ENCODE results near the gene ERN1.
A peak's percentile ranks its signal among the peaks of the same experiment; 100 is the strongest.
"Not testable (repeated sequence)": the region's sequence is repeated elsewhere in the genome, so short reads cannot be mapped to it uniquely, and the experiment has no call there.

The ERN1 gene

DNA sequence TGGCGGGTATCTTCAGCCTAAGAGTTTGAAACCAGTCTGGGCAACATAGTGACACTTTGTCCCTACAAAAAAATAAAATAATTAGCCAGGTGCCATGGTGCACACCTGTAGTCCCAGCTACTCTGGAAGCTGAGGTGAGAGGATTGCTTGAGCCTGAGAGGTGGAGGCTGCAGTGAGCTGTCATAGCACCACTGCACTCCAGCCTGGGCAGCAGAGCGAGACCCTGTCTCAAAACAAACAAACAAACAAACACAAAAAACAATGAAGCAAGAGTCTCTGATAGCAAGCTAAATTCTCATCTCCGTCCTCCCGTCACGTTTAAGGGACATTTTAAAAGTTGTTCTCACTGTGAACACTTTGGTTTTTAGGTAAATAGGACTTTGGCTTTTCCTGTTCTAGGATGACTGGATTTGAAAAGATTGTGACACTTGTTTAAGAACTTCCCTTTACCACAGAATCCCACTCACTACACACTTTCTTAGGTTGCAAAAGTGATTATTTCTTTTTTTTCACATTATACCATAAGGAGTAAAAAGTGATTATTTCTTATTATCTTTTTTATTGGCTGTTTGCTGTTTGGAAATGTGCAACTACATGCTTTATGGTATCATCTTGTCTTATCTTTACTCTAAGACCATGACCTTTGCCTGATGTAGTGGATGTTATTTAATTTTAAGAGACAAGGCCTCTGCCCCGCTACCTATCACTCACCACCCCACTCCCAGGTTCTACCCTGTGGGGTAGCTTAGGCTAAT, 4.4 kb upstream of the ERN1 start:
- DNase-seq: no peak

DNA sequence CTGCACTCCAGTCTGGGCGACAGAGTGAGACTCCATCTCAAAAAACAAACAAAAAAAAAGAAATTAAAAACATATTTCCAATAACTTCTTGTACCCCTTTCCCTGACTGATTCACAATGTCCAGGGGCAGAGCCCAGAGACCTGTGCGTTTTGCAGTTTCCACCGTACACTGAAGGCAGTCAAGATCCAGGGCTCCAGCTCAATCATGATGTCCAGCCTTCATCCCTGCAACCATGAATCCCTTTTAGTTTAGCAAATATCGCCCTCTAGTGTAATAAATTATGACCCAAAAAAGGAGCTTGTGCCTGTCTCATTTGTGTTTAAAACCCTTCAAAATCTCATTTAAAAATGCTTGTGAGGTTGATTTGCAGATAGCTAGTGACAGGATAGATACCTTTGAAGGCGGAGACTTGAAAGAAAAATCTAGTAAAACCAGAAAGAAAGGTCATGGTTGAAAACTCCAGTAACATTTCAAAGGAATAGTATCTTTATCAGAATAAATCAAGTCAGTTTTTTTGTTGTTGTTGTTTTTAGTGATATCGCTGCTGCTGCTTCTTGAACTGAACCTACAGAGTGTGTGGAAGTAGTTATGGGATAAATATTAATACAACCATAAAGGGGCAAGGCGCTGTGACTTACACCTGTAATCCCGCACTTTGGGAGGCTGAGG, 3.7 kb upstream of the ERN1 start:
- peak in 1 of 2 experiments; percentile 21 for DNase-seq

DNA sequence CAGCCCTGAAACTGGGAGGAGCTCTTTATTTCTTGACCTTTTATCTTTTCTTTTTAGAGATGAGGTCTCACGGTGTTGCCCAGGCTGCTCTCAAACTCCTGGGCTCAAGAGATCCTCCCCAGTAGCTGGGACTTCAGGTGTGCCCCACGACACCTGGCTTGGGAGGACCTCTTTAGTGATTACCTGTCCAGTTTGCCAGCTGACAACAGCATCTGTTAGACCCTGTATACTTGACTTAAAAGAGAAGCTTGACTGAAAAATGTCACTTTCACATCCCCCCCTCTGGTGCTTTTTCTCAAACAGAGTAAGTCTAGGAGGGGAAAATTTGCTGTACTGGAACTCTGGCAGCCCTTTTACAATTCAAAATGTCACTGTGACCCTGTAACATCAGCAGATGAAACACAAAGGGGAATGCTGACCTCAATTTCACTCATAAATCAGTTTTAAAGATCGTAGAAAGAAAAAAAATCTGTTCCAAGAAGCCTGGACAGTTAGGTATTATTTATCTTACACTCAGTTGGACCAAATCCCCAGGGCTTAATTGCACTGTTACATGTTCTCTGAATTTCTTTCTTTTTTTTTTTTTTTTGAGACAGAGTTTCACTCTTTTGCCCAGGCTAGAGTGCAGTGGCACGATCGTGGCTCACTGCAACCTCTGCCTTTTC, 1.8 kb upstream of the ERN1 start:
- no peak for DNase-seq

- no peak for DNase-seq
Observed at GRCh38 chr17:64130559-64131001, 636 bp upstream of the ERN1 start.

GRCh38 chr17:64129515-64129764, 504 bp downstream of the ERN1 start:
- DNase-seq: no peak

DNA sequence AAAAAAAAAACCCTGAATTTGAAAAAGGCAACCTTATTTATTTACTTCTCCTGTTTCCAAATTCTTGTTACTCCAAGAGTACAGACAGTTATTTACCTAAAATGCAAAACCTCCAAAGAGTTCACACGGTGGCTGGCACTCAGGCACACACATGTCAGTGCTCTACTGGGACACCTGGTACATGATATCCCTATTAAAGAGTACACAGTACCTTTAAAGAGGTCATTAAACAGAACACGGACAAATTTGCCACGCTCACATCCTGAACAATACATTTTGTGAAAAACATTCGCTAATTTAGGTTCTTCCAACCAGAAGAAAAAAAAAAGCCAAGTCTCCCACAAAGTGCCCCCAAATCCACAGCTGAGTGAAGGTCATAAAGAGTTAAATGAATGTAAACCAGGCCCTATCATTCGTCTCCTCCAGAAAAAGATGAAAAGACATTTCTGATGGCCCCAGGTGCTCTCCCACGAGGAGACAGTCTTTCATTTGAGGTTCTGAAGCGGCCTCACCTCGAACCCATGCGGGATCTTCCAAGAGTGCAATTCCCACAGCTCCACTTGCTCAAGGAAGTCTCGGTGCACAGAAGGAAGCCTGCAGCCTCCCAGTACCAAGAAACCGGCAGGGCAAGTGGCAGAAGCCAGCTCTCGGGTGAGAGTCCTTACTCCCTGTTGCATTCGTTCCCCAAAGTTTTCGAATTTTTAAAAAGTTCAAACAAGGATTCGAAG, 993 bp downstream of the ERN1 start:
- no peak for DNase-seq

GRCh38 chr17:64126918-64127317, 3.0 kb downstream of the ERN1 start:
- no peak for DNase-seq

- DNase-seq: no peak
Observed at GRCh38 chr17:64125937-64126336, 4.0 kb downstream of the ERN1 start.

GRCh38 chr17:64124609-64125008, 5.3 kb downstream of the ERN1 start:
- no peak for DNase-seq

DNA sequence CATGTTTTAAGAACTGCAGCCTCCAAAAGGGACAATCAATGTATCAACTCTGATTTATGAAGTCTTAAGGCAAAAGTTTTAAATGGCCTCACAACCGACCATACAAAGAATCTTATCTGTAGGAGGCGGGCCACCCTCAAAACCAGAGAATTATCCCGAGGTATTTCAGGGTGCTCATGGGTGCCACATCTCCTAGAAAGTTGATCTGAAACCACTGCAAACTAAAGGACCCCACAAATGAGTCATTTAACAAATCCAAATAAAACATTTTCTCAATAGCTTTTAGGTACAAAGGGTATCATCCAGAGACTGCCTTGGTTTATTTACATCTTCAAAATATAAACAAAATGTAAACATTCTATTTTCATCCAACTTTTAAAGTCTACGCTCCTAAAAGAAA, 6.8 kb downstream of the ERN1 start:
- no peak for DNase-seq

DNA sequence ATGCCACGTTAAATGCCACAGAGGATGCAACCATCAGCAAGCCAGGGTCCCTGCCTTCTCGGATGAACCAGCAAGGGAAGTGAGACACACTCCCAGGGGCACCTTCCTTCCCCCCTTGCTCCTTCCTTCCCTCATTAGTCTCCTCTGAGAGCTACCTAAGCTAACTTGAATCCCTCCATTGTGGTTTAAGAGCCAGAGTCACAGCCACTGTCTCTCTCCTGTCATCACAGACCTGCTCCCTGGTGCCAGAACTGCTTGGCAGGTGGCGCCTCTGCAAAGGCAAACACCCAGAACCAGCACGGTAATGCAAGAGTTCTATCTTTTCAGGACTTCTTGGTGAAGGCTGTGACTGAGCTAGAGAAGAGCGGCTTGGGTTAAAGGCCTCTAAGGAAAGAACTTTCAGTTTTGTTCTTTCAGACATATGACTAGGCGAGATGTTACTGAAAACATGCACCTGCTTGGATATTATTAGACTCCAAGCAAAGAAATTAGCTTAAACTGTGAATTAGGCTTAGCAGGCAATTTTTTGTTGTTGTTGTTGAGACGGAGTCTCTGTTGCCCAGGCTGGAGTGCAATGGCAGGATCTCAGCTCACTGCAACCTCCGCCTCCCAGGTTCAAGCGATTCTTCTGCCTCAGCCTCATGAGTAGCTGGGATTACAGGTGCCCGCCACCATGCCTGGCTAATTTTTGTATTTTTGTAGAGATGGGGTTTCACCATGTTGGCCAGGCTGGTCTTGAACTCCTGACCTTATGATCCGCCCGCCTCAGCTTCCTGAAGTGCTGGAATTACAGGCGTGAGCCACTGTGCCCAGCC, 8.8 kb downstream of the ERN1 start:
- DNase-seq: not testable (repeated sequence)

GRCh38 chr17:64120159-64120810, 9.7 kb downstream of the ERN1 start:
- DNase-seq: no peak

GRCh38 chr17:64117981-64118979, 11.7 kb downstream of the ERN1 start:
- DNase-seq: no peak

GRCh38 chr17:64115822-64116534, 14.0 kb downstream of the ERN1 start:
- no peak for DNase-seq

GRCh38 chr17:64115043-64115698, 14.8 kb downstream of the ERN1 start:
- no peak for DNase-seq

- no peak for DNase-seq
Observed at GRCh38 chr17:64113006-64113405, 16.9 kb downstream of the ERN1 start.

DNA sequence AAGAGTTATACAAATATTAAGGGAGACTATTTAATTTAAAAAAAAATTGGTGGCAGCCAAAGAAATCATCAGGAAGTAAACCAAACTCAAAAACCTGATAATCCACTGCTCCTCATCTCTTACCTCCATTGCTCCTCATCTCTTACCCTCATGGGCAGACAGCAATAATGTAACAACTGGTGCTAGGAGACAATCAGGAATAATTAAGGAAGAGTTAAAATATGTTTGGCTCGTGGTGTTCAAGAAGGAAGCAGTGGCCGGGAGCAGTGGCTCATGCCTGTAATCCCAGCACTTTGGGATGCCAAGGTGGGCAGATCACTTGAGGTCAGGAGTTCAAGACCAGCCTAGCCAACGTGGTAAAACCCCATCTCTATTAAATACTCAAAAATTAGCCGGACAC, 18.1 kb downstream of the ERN1 start:
- DNase-seq: no peak

- DNase-seq: no peak
Observed at GRCh38 chr17:64110379-64111152, 19.4 kb downstream of the ERN1 start.

DNA sequence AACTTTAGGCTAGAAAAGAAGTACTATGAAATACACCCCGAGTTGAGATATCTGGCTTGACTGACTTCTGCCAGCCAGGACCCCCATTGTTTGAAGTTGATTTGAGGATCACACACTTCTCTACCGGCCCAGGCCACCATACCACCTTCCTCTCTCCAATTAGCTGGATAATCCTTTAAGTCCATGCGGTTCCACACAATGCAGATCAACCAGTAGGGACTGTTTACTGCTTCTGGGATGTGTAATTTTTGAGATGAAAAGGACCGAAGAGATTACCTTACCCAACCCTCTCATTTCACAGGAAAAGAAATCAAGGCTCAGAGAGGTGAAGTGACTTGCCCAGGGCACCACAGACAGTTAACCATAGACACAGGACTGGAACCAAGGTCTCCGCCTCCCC, 20.5 kb downstream of the ERN1 start:
- DNase-seq: no peak
